Inflammatory macrophage treated with lipopolysaccharide for 1 hour (primary cell): ENCODE measurements around the gene IRF2.

Experiments used
- DNase-seq, 2 donors: peaks; one replicate each; pipeline ENCODE4 v3.0.0-alpha.2; 2020 to 2022

The IRF2 gene

GRCh38 chr4:184385705-184386141 is 88.6 kb downstream of the IRF2 start:
- DNase-seq: no peak

- no peak for DNase-seq
Measured at GRCh38 chr4:184384810-184385557, 89.4 kb downstream of the IRF2 start.

GRCh38 chr4:184384056-184384809 is 90.1 kb downstream of the IRF2 start:
- peak; percentile 42 to 50 for DNase-seq

GRCh38 chr4:184383497-184384055 is 90.8 kb downstream of the IRF2 start:
- DNase-seq: peak; percentile 69 to 91

- peak; percentile 33 to 53 for DNase-seq
Measured at GRCh38 chr4:184382189-184382846, 92.0 kb downstream of the IRF2 start.

GRCh38 chr4:184380707-184381106 is 93.6 kb downstream of the IRF2 start:
- no peak for DNase-seq

GRCh38 chr4:184380214-184380613 is 94.1 kb downstream of the IRF2 start:
- peak in 1 of 2 donors; percentile 73 for DNase-seq

- DNase-seq: no peak
Measured at GRCh38 chr4:184376923-184377322, 97.4 kb downstream of the IRF2 start.

- DNase-seq: no peak
Measured at GRCh38 chr4:184376126-184376838, 98.1 kb downstream of the IRF2 start.

GRCh38 chr4:184375623-184376022 is 98.7 kb downstream of the IRF2 start:
- peak; percentile 30 to 65 for DNase-seq

GRCh38 chr4:184375027-184375426 is 99.3 kb downstream of the IRF2 start:
- no peak for DNase-seq

- no peak for DNase-seq
Measured at GRCh38 chr4:184373886-184374405, 100.4 kb downstream of the IRF2 start.

GRCh38 chr4:184371390-184371787 is 103.0 kb downstream of the IRF2 start:
- no peak for DNase-seq

- no peak for DNase-seq
Measured at GRCh38 chr4:184370711-184371389, 103.5 kb downstream of the IRF2 start.

GRCh38 chr4:184369871-184370270 is 104.5 kb downstream of the IRF2 start:
- DNase-seq: no peak

GRCh38 chr4:184368731-184369130 is 105.6 kb downstream of the IRF2 start:
- no peak for DNase-seq

GRCh38 chr4:184368290-184368689 is 106.1 kb downstream of the IRF2 start:
- no peak for DNase-seq

GRCh38 chr4:184364100-184364921 is 110.0 kb downstream of the IRF2 start:
- DNase-seq: peak in 1 of 2 donors; percentile 64

- no peak for DNase-seq
Measured at GRCh38 chr4:184363258-184363657, 111.1 kb downstream of the IRF2 start.

GRCh38 chr4:184362396-184362795 is 112.0 kb downstream of the IRF2 start:
- peak; percentile 91 to 96 for DNase-seq

GRCh38 chr4:184361443-184361842 is 112.9 kb downstream of the IRF2 start:
- peak; percentile 39 to 56 for DNase-seq
